GM23248 (cell line): ENCODE data around the gene EFNA1. TPM values are rescaled to one million over a fixed set of nuclear protein-coding genes. Genes with fewer than 3 reads are reported as not detected.

Experiments used
- DNase-seq: peaks from one replicate; pipeline ENCODE4 v3.0.0-alpha.2; 2015
- H2AFZ ChIP-seq: fragments of 200-600 bp; sonication (generic); 2 replicates; pipeline ENCODE4 v1.6.1; 2016; ENCODE audit warnings: antibody characterized with exemption
- H3F3A ChIP-seq: fragments of 200-600 bp; sonication (generic); 2 replicates; pipeline ENCODE4 v1.6.1; 2016; ENCODE audit warnings: mild to moderate bottlenecking, antibody characterized with exemption, mixed run types; ENCODE audit not compliant: insufficient read depth
- H3K27ac ChIP-seq: fragments of 200-600 bp; sonication (generic); 2 replicates; pipeline ENCODE4 v1.5.1; 2016; ENCODE audit warnings: mild to moderate bottlenecking
- H3K27me3 ChIP-seq: fragments of 200-600 bp; sonication (generic); replicated peaks from 2 replicates; pipeline ENCODE4 v1.6.1; 2016; ENCODE audit warnings: mild to moderate bottlenecking; ENCODE audit not compliant: insufficient read depth
- H3K36me3 ChIP-seq: fragments of 200-600 bp; sonication (generic); 2 replicates; pipeline ENCODE4 v1.6.1; 2016; ENCODE audit warnings: low read depth, mild to moderate bottlenecking
- H3K4me1 ChIP-seq: fragments of 200-600 bp; sonication (generic); 2 replicates; pipeline ENCODE4 v1.6.1; 2016; ENCODE audit warnings: mild to moderate bottlenecking; ENCODE audit not compliant: insufficient read depth
- H3K4me2 ChIP-seq: fragments of 200-600 bp; sonication (generic); one replicate; pipeline ENCODE4 v1.6.1; 2016; ENCODE audit warnings: mild to moderate bottlenecking; ENCODE audit not compliant: unreplicated experiment
- H3K4me3 ChIP-seq: fragments of 200-600 bp; sonication (generic); 2 replicates; pipeline ENCODE4 v1.5.1; 2016; ENCODE audit warnings: mild to moderate bottlenecking
- H3K79me2 ChIP-seq: fragments of 200-600 bp; sonication (generic); 2 replicates; pipeline ENCODE4 v1.6.1; 2016; ENCODE audit warnings: mild to moderate bottlenecking; ENCODE audit not compliant: insufficient read depth
- H3K9ac ChIP-seq: fragments of 200-600 bp; sonication (generic); 2 replicates; pipeline ENCODE4 v1.6.1; 2016; ENCODE audit warnings: mild to moderate bottlenecking
- H3K9me2 ChIP-seq: fragments of 200-600 bp; sonication (generic); 2 replicates; pipeline ENCODE4 v1.6.1; 2016; ENCODE audit warnings: mixed run types, mild to moderate bottlenecking, moderate library complexity; ENCODE audit not compliant: insufficient read depth
- H3K9me3 ChIP-seq: fragments of 200-600 bp; sonication (generic); one replicate; pipeline ENCODE4 v1.6.1; 2017; ENCODE audit warnings: low read depth
- H4K20me1 ChIP-seq: fragments of 200-600 bp; sonication (generic); 2 replicates; pipeline ENCODE4 v1.6.0; 2016; ENCODE audit not compliant: insufficient read depth
- EZH2 ChIP-seq: fragments of 200-600 bp; sonication (generic); IDR thresholded peaks from 2 replicates; pipeline ENCODE4 v1.6.1; 2018; ENCODE audit warnings: antibody characterized with exemption, mild to moderate bottlenecking; ENCODE audit not compliant: insufficient read depth, poor library complexity, severe bottlenecking
- EZH2phosphoT487 ChIP-seq: fragments of 200-600 bp; sonication (generic); IDR thresholded peaks from 2 replicates; pipeline ENCODE4 v1.6.1; 2018; ENCODE audit warnings: antibody characterized with exemption, moderate library complexity, mild to moderate bottlenecking, low read depth; ENCODE audit not compliant: insufficient read depth
- WGBS, 2 experiments: methylation state at CpG; one replicate each; pipeline ENCODE4 v1.1.6; 2015 to 2017; ENCODE audit warnings: low lambda C conversion rate in 2 of 2, low coverage in 1 of 2; ENCODE audit errors: missing lambda C conversion rate in 2 of 2; 5-methylcytosine and 5-hydroxymethylcytosine counted together
- in situ Hi-C: fragments of 300-500 bp; cut with MboI; formaldehyde crosslinking; loops from 2 replicates; pipeline ENCODE4 v1.15.0; 2020
- polyA plus RNA-seq: library from polyadenylated mRNA; unstranded; fragments of >200 nt; fragmentation: Nextera tagmentation; extraction: Ambion mirVana; gene quantifications from 2 replicates; pipeline ENCODE4 v1.2.1, GENCODE V29; 2016
- total RNA-seq: library from RNA; depleted of rRNA; stranded (reverse); fragments of >200 nt; shearing (Covaris generic); gene quantifications from 2 replicates; pipeline ENCODE4 v1.2.3, GENCODE V29; 2014; rRNA removed

The EFNA1 gene, protein sequence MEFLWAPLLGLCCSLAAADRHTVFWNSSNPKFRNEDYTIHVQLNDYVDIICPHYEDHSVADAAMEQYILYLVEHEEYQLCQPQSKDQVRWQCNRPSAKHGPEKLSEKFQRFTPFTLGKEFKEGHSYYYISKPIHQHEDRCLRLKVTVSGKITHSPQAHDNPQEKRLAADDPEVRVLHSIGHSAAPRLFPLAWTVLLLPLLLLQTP
- total RNA-seq (not detected in 2 replicates), polyA plus RNA-seq (not detected in 2 replicates)

DNA sequence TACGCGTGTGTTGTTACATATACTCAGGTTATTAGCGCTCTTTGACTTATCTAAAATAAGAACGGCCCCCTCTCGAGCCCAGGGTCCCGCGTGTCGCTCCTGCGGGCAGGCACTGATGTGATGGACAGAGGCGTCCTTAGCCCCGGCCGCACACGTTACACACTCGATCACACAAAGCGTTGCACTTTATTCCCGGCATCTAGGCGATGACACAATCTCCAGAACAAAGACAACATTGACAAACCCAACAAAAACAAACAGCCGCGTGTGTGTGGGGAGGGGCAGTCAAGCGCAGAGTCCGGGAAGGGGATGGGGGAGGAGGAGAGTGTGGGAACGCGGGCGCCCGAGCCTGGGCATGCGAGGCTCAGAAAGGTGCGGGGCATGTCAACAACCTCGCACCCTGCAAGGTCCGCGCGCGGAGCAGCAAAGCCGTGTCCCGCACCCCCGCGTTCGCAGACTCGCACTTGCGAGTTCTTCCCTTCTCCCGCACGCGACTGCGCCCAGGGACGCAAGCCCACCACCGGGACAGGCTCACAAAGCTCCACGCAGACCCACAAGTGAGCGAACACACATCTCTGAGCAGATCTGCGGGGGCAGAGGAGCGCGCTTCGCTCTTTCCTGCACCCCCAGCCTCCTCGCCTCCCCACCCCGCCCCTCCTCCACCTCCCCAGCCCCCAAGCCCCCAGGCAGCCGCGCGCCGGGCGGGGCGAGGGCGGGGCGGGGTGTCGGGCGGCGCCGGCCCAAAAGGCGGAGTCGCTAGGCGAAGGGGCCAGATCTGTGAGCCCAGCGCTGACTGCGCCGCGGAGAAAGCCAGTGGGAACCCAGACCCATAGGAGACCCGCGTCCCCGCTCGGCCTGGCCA, at the start of gene EFNA1:
Gene EFNA1, plus strand, starts transcription at position 772 of the 862 bp plus-strand sequence. CDS start 102 bp downstream, outside the sequence.
- H2AFZ ChIP-seq: peak within 1 kb of the TSS; percentile 61
- DNase-seq: peak; percentile 65
- H3K9me2 ChIP-seq: no peaks in the 10 kb centered on the region
- no peak within 1 kb of the TSS for H3K27ac ChIP-seq
- TF ChIP-seq EZH2: peak; percentile 71
- TF ChIP-seq EZH2phosphoT487: 0 out of 2 replicates have a peak, but pooled peaks have one; percentile 31
- no peaks in the 10 kb centered on the region for H3K36me3 ChIP-seq
- H3K27me3 ChIP-seq: peaks cover 54% of the 10 kb centered on the region
- H3K4me3 ChIP-seq: peak within 1 kb of the TSS; percentile 62
- peak within 1 kb of the TSS; percentile 85 for H3K4me2 ChIP-seq
- no peaks in the 10 kb centered on the region for H3K9me3 ChIP-seq
- no peaks in the 10 kb centered on the region for H3K79me2 ChIP-seq
- H4K20me1 ChIP-seq: no peaks in the 10 kb centered on the region
- in situ Hi-C loops: no loop called here
- H3F3A ChIP-seq: no peaks in the 10 kb centered on the region
- H3K4me1 ChIP-seq: 0 out of 2 replicates have a peak, but pooled peaks cover 10% of the 10 kb centered on the region
- peak within 1 kb of the TSS; percentile 23 for H3K9ac ChIP-seq
- 2 to 3% methylated on average over 29 to 71 of the region's 76 CpGs for WGBS, 2 experiments

- Histone ChIP-seq H4K20me1 (no peaks in the 10 kb centered on the region), H3K79me2 (no peaks in the 10 kb centered on the region), H3K27me3 (peaks cover 45% of the 10 kb centered on the region), H3K27ac (no peak within 1 kb of the TSS), H3K9me3 (no peaks in the 10 kb centered on the region), H3K9me2 (no peaks in the 10 kb centered on the region), H2AFZ (peak within 1 kb of the TSS; percentile 78), H3K4me1 (peaks cover 5% of the 10 kb centered on the region; the same call in 1 of the 2 replicates), H3K36me3 (no peaks in the 10 kb centered on the region), H3K4me3 (peak within 1 kb of the TSS; percentile 66), H3K4me2 (peak within 1 kb of the TSS; percentile 73), H3K9ac (peak within 1 kb of the TSS; percentile 31; the same call in 1 of the 2 replicates), H3F3A (peaks cover 7% of the 10 kb centered on the region)
- TF ChIP-seq EZH2phosphoT487 (no peak), EZH2 (no peak)
- peak; percentile 80 for DNase-seq
- WGBS, 2 experiments: 2 to 4% methylated on average over 10 to 50 of the region's 59 CpGs
- in situ Hi-C loops: no loop called here
These were observed 49.0 kb upstream of the EFNA1 start, which contains the start of gene EFNA3 for GRCh38 chr1:155078469-155079209. EFNA3 (plus strand) TSS chr1:155078837; CDS start chr1:155078942, 105 bp downstream.

DNA sequence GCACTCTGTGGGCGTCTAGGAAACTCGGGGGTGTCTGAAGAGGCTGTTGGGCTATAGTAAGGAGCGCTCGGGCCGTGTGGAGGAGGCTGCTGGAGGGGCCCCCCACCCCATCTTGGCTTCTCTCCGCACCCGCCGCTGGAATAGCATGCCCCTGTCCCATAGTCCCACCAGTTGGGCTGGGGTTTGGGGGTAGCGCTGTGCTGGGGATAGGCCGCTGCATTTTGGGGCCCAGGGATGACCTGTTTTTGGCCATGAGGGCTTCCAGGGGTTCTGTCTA, 48.5 kb upstream of the EFNA1 start:
- Histone ChIP-seq H3K9me3 (no peaks in the 10 kb centered on the region), H3K36me3 (no peaks in the 10 kb centered on the region), H2AFZ (peak overlapping the region; percentile 78), H3F3A (peaks cover 7% of the 10 kb centered on the region), H3K9me2 (no peaks in the 10 kb centered on the region), H4K20me1 (no peaks in the 10 kb centered on the region), H3K4me3 (peak overlapping the region; percentile 66), H3K27me3 (peaks cover 49% of the 10 kb centered on the region), H3K27ac (no peak overlapping the region), H3K4me2 (peak overlapping the region; percentile 73), H3K79me2 (no peaks in the 10 kb centered on the region), H3K9ac (no peak overlapping the region), H3K4me1 (peaks cover 5% of the 10 kb centered on the region; the same call in 1 of the 2 replicates)
- in situ Hi-C loops: no loop called here
- DNase-seq: no peak
- WGBS, 2 experiments: 3 to 9% methylated on average over 5 to 10 of the region's 10 CpGs
- TF ChIP-seq EZH2phosphoT487: no peak
- no peak for TF ChIP-seq EZH2
